K562 (cell line): Measurements from ENCODE around the gene KNG1. TPM values are rescaled to one million over a fixed set of nuclear protein-coding genes. Genes with fewer than 3 reads are reported as not detected.

Experiments
- CEBPG ChIP-seq, 3 experiments: fragments of 200-800 bp in 1 of 3; sonication (Bioruptor generic) in 1 of 3; sonication (generic) in 1 of 3; formaldehyde crosslinking in 1 of 3; IDR thresholded peaks in 2 of 3; conservative IDR thresholded peaks in 1 of 3; 2 replicates each; pipeline versions ENCODE4 v1.6.1 to v1.8.0; 2016 to 2022; ENCODE audit warnings: missing compliant biosample characterization in 2 of 3, missing genetic modification characterization in 2 of 3, mild to moderate bottlenecking in 1 of 3, missing genetic modification reagents in 1 of 3
- HOMEZ ChIP-seq: fragments of 250-450 bp; sonication (Bioruptor Pico); IDR thresholded peaks from 2 replicates; pipeline ENCODE4 v1.4.0; 2020; ENCODE audit warnings: mild to moderate bottlenecking, moderate library complexity
- KDM4B ChIP-seq, 2 experiments: fragments of 450-650 bp in 1 of 2; sonication (generic) in 1 of 2; IDR thresholded peaks; 2 replicates each; pipeline ENCODE4 v1.6.1; 2016 to 2017; ENCODE audit warnings: borderline replicate concordance in 2 of 2, antibody characterized with exemption in 1 of 2, low read depth in 1 of 2, mild to moderate bottlenecking in 1 of 2
- LCOR ChIP-seq: sonication (generic); formaldehyde crosslinking; IDR thresholded peaks from 2 replicates; pipeline ENCODE4 v1.8.0; 2022; ENCODE audit warnings: mild to moderate bottlenecking, missing genetic modification reagents
- MIER1 ChIP-seq: fragments of 450-650 bp; IDR thresholded peaks from 2 replicates; pipeline ENCODE4 v1.6.1; 2016; ENCODE audit warnings: antibody characterized with exemption, mild to moderate bottlenecking, low read depth
- NCOA6 ChIP-seq: fragments of 450-650 bp; IDR thresholded peaks from 2 replicates; pipeline ENCODE4 v1.6.1; 2017; ENCODE audit warnings: mild to moderate bottlenecking
- SMAD2 ChIP-seq: fragments of 150-350 bp; IDR thresholded peaks from 2 replicates; pipeline ENCODE4 v1.6.1; 2014; ENCODE audit warnings: low read depth, mild to moderate bottlenecking, low read length
- THAP12 ChIP-seq: fragments of 250-450 bp; sonication (Bioruptor Pico); IDR thresholded peaks from 2 replicates; pipeline ENCODE4 v1.9.0; 2021; ENCODE audit warnings: mild to moderate bottlenecking, inconsistent platforms
- VEZF1 ChIP-seq: fragments of 200-800 bp; sonication (Bioruptor generic); IDR thresholded peaks from 2 replicates; pipeline ENCODE4 v1.6.1; 2017; ENCODE audit warnings: missing genetic modification characterization, missing compliant biosample characterization
- ZBTB2 ChIP-seq: fragments of 450-650 bp; IDR thresholded peaks from 2 replicates; pipeline ENCODE4 v1.6.1; 2016; ENCODE audit warnings: antibody characterized with exemption
- ZNF12 ChIP-seq: sonication (generic); formaldehyde crosslinking; IDR thresholded peaks from 2 replicates; pipeline ENCODE4 v1.4.0; 2020; ENCODE audit warnings: mild to moderate bottlenecking, missing genetic modification reagents
- ZNF184 ChIP-seq: sonication (generic); formaldehyde crosslinking; IDR thresholded peaks from 2 replicates; pipeline ENCODE4 v1.5.0; 2020; ENCODE audit warnings: missing genetic modification reagents
- ZNF696 ChIP-seq: fragments of 250-450 bp; sonication (Bioruptor Pico); conservative IDR thresholded peaks from 2 replicates; pipeline ENCODE4 v1.4.0; 2020; ENCODE audit warnings: mild to moderate bottlenecking, moderate library complexity
- ZNF79 ChIP-seq: fragments of 250-450 bp; sonication (Bioruptor Pico); IDR thresholded peaks from 2 replicates; pipeline ENCODE4 v1.4.0; 2020; ENCODE audit warnings: low read depth, mild to moderate bottlenecking, moderate library complexity
- polyA plus RNA-seq, 8 experiments: library from polyadenylated mRNA; depleted of rRNA in 4 of 8; stranded (reverse) in 5 of 8; unstranded in 3 of 8; fragments of >200 nt; fragmentation: Nextera tagmentation in 2 of 8; fragmentation: Illumina TruSeq in 1 of 8; extraction: Ambion mirVana in 2 of 8; extraction: Trizol in 1 of 8; gene quantifications; 2 replicates each; pipeline versions ENCODE4 v1.2.1 to v1.2.3, GENCODE V29; 2011 to 2014; ENCODE audit warnings: inconsistent platforms in 1 of 8, missing spikeins in 1 of 8
- total RNA-seq, 7 experiments: library from RNA; depleted of rRNA in 6 of 7; stranded (reverse); fragments of >200 nt in 6 of 7; fragmentation: Illumina TruSeq in 2 of 7; extraction: Trizol in 2 of 7; gene quantifications; 2 replicates each; pipeline versions ENCODE4 v1.2.1 to v1.2.3, GENCODE V29; 2011 to 2021; ENCODE audit warnings: low replicate concordance in 1 of 7
- TF ChIP-seq, protein P1 (sequence below): fragments of 450-650 bp; formaldehyde crosslinking; IDR thresholded peaks from 2 replicates; pipeline ENCODE4 v1.4.0; 2020; ENCODE audit warnings: mild to moderate bottlenecking, moderate library complexity
- TF ChIP-seq, protein P2 (sequence below): sonication (generic); formaldehyde crosslinking; IDR thresholded peaks from 2 replicates; pipeline ENCODE4 v1.8.0; 2022; ENCODE audit warnings: missing genetic modification reagents, mild to moderate bottlenecking, borderline replicate concordance

Gene KNG1
- total and polyA plus RNA-seq, 9 of the 15 experiments (the other 6 are each of a cell fraction or from before 2014, with no cell fraction given), result 0.09 TPM; not detected in 8

- TF ChIP-seq, protein P1, sequence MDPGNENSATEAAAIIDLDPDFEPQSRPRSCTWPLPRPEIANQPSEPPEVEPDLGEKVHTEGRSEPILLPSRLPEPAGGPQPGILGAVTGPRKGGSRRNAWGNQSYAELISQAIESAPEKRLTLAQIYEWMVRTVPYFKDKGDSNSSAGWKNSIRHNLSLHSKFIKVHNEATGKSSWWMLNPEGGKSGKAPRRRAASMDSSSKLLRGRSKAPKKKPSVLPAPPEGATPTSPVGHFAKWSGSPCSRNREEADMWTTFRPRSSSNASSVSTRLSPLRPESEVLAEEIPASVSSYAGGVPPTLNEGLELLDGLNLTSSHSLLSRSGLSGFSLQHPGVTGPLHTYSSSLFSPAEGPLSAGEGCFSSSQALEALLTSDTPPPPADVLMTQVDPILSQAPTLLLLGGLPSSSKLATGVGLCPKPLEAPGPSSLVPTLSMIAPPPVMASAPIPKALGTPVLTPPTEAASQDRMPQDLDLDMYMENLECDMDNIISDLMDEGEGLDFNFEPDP (CRISPR knock-in tag), result no peak
- TF ChIP-seq VEZF1 (CRISPR knock-in tag) (peak; percentile 40), ZNF12 (CRISPR knock-in tag) (no peak), LCOR (CRISPR knock-in tag) (no peak), SMAD2 (no peak), NCOA6 (no peak), THAP12 (CRISPR knock-in tag) (no peak), KDM4B (IDR thresholded peaks at IDR 0.05; ENCODE audit: borderline replicate concordance in 2 of 2, low read depth in 1 of 2) (no peak), ZNF184 (no peak), MIER1 (no peak), ZNF79 (CRISPR knock-in tag) (no peak), ZBTB2 (no peak), CEBPG (CRISPR knock-in tag; IDR thresholded peaks at IDR 0.05) (peak; percentile 46; the same call in 1 of the 2 replicates), CEBPG (tag; conservative IDR thresholded peaks at IDR 0.05 in 1 of 2, IDR thresholded peaks at IDR 0.05 in 1 of 2) (0 out of 4 replicates have a peak, but pooled peaks of 1 of the 2 experiments have one; percentile 39), ZNF696 (CRISPR knock-in tag) (no peak), HOMEZ (CRISPR knock-in tag) (no peak)
- TF ChIP-seq, protein P2, sequence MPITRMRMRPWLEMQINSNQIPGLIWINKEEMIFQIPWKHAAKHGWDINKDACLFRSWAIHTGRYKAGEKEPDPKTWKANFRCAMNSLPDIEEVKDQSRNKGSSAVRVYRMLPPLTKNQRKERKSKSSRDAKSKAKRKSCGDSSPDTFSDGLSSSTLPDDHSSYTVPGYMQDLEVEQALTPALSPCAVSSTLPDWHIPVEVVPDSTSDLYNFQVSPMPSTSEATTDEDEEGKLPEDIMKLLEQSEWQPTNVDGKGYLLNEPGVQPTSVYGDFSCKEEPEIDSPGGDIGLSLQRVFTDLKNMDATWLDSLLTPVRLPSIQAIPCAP (CRISPR knock-in tag), result no peak
These were observed 3.0 kb downstream of the KNG1 start (continued) for GRCh38 chr3:186719945-186720739.
